Activated CD4-positive, alpha-beta memory T cell treated with anti-CD3 and anti-CD28 coated beads, Interleukin-2, amount 10 ng/mL, durations not matched to agents 7 days and 5 days (primary cell): ENCODE data around the gene SEPTIN5. TPM values are rescaled to one million over a fixed set of nuclear protein-coding genes. Genes with fewer than 3 reads are reported as not detected.

Experiments used
- CTCF ChIA-PET: fragments of 350-600 bp; sonication (Branson Sonifier 250); formaldehyde crosslinking; loops from one replicate; lab custom pipeline; 2021; ENCODE audit warnings: antibody characterized with exemption, inconsistent platforms; lab: Charles Lee
- POLR2A ChIA-PET: fragments of 350-600 bp; sonication (Branson Sonifier 250); formaldehyde crosslinking; loops from one replicate; lab custom pipeline; 2021; ENCODE audit warnings: antibody characterized with exemption; lab: Charles Lee
- DNase-seq: peaks from one replicate; pipeline ENCODE4 v3.0.0-alpha.2; 2020
- H3K27ac Mint-ChIP-seq: one replicate; pipeline ENCODE4 v1.8.0; 2021; ENCODE audit warnings: mild to moderate bottlenecking, mixed read lengths
- H3K27me3 Mint-ChIP-seq: one replicate; pipeline ENCODE4 v1.8.0; 2021; ENCODE audit warnings: mixed read lengths
- H3K36me3 Mint-ChIP-seq: one replicate; pipeline ENCODE4 v1.8.0; 2021; ENCODE audit warnings: low read depth, mixed read lengths
- H3K4me1 Mint-ChIP-seq: one replicate; pipeline ENCODE4 v1.8.0; 2021; ENCODE audit warnings: mixed read lengths
- H3K4me3 Mint-ChIP-seq: one replicate; pipeline ENCODE4 v1.8.0; 2021; ENCODE audit warnings: mild to moderate bottlenecking, mixed read lengths
- H3K9me3 Mint-ChIP-seq: one replicate; pipeline ENCODE4 v1.8.0; 2021; ENCODE audit warnings: mixed read lengths
- total RNA-seq, 2 experiments: library from RNA; stranded (reverse); gene quantifications; one replicate each; pipeline ENCODE4 v1.2.3, GENCODE V29; 2021

SEPTIN5 gene
- total RNA-seq, 2 experiments from 2014 or later, result not detected

GRCh38 chr22:19739911-19740449 lies 25.7 kb downstream of the SEPTIN5 start:
- CTCF ChIA-PET, result no interaction called here

GRCh38 chr22:19740586-19740985 lies 26.3 kb downstream of the SEPTIN5 start:
- CTCF ChIA-PET, result no interaction called here
- Mint-ChIP-seq H3K36me3 (no peaks in the 10 kb centered on the region), H3K4me1 (no peaks in the 10 kb centered on the region), H3K27ac (no peak overlapping the region), H3K27me3 (no peaks in the 10 kb centered on the region), H3K4me3 (no peak overlapping the region), H3K9me3 (no peaks in the 10 kb centered on the region)
- POLR2A ChIA-PET, result no interaction called here
- DNase-seq, result no peak

More at GRCh38 chr22:19739911-19740449, 25.7 kb downstream of the SEPTIN5 start:
- DNase-seq, result no peak
- Mint-ChIP-seq H3K27ac (no peak overlapping the region), H3K4me1 (no peaks in the 10 kb centered on the region), H3K27me3 (no peaks in the 10 kb centered on the region), H3K4me3 (no peak overlapping the region), H3K36me3 (no peaks in the 10 kb centered on the region), H3K9me3 (no peaks in the 10 kb centered on the region)
- POLR2A ChIA-PET, result no interaction called here

- no peaks in the 10 kb centered on the region for H3K27me3 Mint-ChIP-seq
- H3K36me3 Mint-ChIP-seq, result no peaks in the 10 kb centered on the region
- no peaks in the 10 kb centered on the region for H3K4me1 Mint-ChIP-seq
- H3K27ac Mint-ChIP-seq, result no peak overlapping the region
- CTCF ChIA-PET, result no interaction called here
- H3K9me3 Mint-ChIP-seq, result no peaks in the 10 kb centered on the region
- H3K4me3 Mint-ChIP-seq, result no peak overlapping the region
- DNase-seq, result no peak
- POLR2A ChIA-PET, result no interaction called here
Observed at GRCh38 chr22:19741053-19741452, 26.8 kb downstream of the SEPTIN5 start.

GRCh38 chr22:19742160-19743066 lies 28.1 kb downstream of the SEPTIN5 start:
- CTCF ChIA-PET, result interaction anchor here (0.5 to 1.4 kb wide), 2 partner anchors 11 to 378 kb away, joined by 3 to 6 read pairs; no protein-coding TSS in a partner anchor
- H3K27ac Mint-ChIP-seq, result no peak overlapping the region
- no peaks in the 10 kb centered on the region for H3K9me3 Mint-ChIP-seq
- no peaks in the 10 kb centered on the region for H3K36me3 Mint-ChIP-seq
- no peak overlapping the region for H3K4me3 Mint-ChIP-seq
- no peaks in the 10 kb centered on the region for H3K4me1 Mint-ChIP-seq
- POLR2A ChIA-PET, result no interaction called here
- no peak for DNase-seq
- no peaks in the 10 kb centered on the region for H3K27me3 Mint-ChIP-seq

GRCh38 chr22:19743081-19743480 lies 28.8 kb downstream of the SEPTIN5 start:
- ChIA-PET CTCF (no interaction called here), POLR2A (no interaction called here)
- H3K4me1 Mint-ChIP-seq, result no peaks in the 10 kb centered on the region

GRCh38 chr22:19743651-19744050 lies 29.3 kb downstream of the SEPTIN5 start:
- CTCF ChIA-PET, result no interaction called here
- Mint-ChIP-seq H3K4me3 (no peak overlapping the region), H3K36me3 (no peaks in the 10 kb centered on the region), H3K27me3 (no peaks in the 10 kb centered on the region), H3K4me1 (no peaks in the 10 kb centered on the region), H3K9me3 (no peaks in the 10 kb centered on the region), H3K27ac (no peak overlapping the region)
- DNase-seq, result no peak
- POLR2A ChIA-PET, result no interaction called here

More at GRCh38 chr22:19743081-19743480, 28.8 kb downstream of the SEPTIN5 start:
- Mint-ChIP-seq H3K27me3 (no peaks in the 10 kb centered on the region), H3K4me3 (no peak overlapping the region), H3K36me3 (no peaks in the 10 kb centered on the region), H3K9me3 (no peaks in the 10 kb centered on the region), H3K27ac (no peak overlapping the region)
- no peak for DNase-seq

GRCh38 chr22:19744350-19745006 lies 30.2 kb downstream of the SEPTIN5 start:
- Mint-ChIP-seq H3K27me3 (peaks cover 2% of the 10 kb centered on the region), H3K36me3 (no peaks in the 10 kb centered on the region), H3K4me1 (no peaks in the 10 kb centered on the region), H3K4me3 (no peak overlapping the region), H3K9me3 (no peaks in the 10 kb centered on the region), H3K27ac (no peak overlapping the region)
- ChIA-PET POLR2A (interaction anchor here (0.8 kb wide), 1 partner anchor 13 kb away, joined by 3 read pairs; no protein-coding TSS in a partner anchor), CTCF (no interaction called here)
- DNase-seq, result no peak

- ChIA-PET POLR2A (interaction anchor here (0.8 to 0.9 kb wide), 2 partner anchors 12 to 146 kb away, joined by 3 to 5 read pairs; no protein-coding TSS in a partner anchor), CTCF (interaction anchor here (1.2 kb wide), 1 partner anchor 15 kb away, joined by 3 read pairs; no protein-coding TSS in a partner anchor)
- DNase-seq, result no peak
- H3K4me3 Mint-ChIP-seq, result no peak overlapping the region
- H3K27me3 Mint-ChIP-seq, result peaks cover 2% of the 10 kb centered on the region
- H3K4me1 Mint-ChIP-seq, result no peaks in the 10 kb centered on the region
- H3K27ac Mint-ChIP-seq, result no peak overlapping the region
- no peaks in the 10 kb centered on the region for H3K9me3 Mint-ChIP-seq
- H3K36me3 Mint-ChIP-seq, result no peaks in the 10 kb centered on the region
Observed at GRCh38 chr22:19745155-19746101, 31.1 kb downstream of the SEPTIN5 start.

GRCh38 chr22:19746726-19747125 lies 32.4 kb downstream of the SEPTIN5 start:
- CTCF ChIA-PET, result interaction anchor here (0.6 kb wide), 1 partner anchor 120 kb away, joined by 3 read pairs; no protein-coding TSS in a partner anchor
- Mint-ChIP-seq H3K36me3 (no peaks in the 10 kb centered on the region), H3K27ac (no peak overlapping the region), H3K27me3 (peaks cover 2% of the 10 kb centered on the region), H3K4me3 (no peak overlapping the region), H3K4me1 (no peaks in the 10 kb centered on the region), H3K9me3 (no peaks in the 10 kb centered on the region)
- POLR2A ChIA-PET, result no interaction called here
- DNase-seq, result no peak

- H3K4me1 Mint-ChIP-seq, result no peaks in the 10 kb centered on the region
- POLR2A ChIA-PET, result no interaction called here
Observed at GRCh38 chr22:19747551-19747950, 33.2 kb downstream of the SEPTIN5 start.

GRCh38 chr22:19748139-19748538 lies 33.8 kb downstream of the SEPTIN5 start:
- H3K27me3 Mint-ChIP-seq, result peaks cover 5% of the 10 kb centered on the region
- no peaks in the 10 kb centered on the region for H3K4me1 Mint-ChIP-seq
- no peaks in the 10 kb centered on the region for H3K36me3 Mint-ChIP-seq
- no peak overlapping the region for H3K4me3 Mint-ChIP-seq
- H3K9me3 Mint-ChIP-seq, result no peaks in the 10 kb centered on the region
- H3K27ac Mint-ChIP-seq, result no peak overlapping the region
- no peak for DNase-seq
- CTCF ChIA-PET, result no interaction called here
- POLR2A ChIA-PET, result no interaction called here

More at GRCh38 chr22:19747551-19747950, 33.2 kb downstream of the SEPTIN5 start:
- CTCF ChIA-PET, result no interaction called here
- peaks cover 2% of the 10 kb centered on the region for H3K27me3 Mint-ChIP-seq
- no peak for DNase-seq
- no peak overlapping the region for H3K27ac Mint-ChIP-seq
- no peaks in the 10 kb centered on the region for H3K9me3 Mint-ChIP-seq
- H3K4me3 Mint-ChIP-seq, result no peak overlapping the region
- H3K36me3 Mint-ChIP-seq, result no peaks in the 10 kb centered on the region

- no peaks in the 10 kb centered on the region for H3K4me1 Mint-ChIP-seq
Observed at GRCh38 chr22:19748991-19749664, 34.8 kb downstream of the SEPTIN5 start.

More at GRCh38 chr22:19748991-19749664, 34.8 kb downstream of the SEPTIN5 start:
- no peak overlapping the region for H3K27ac Mint-ChIP-seq
- no peaks in the 10 kb centered on the region for H3K9me3 Mint-ChIP-seq
- ChIA-PET POLR2A (no interaction called here), CTCF (interaction anchor here (1.3 kb wide), 1 partner anchor 161 kb away, joined by 3 read pairs; no protein-coding TSS in a partner anchor)
- no peak overlapping the region for H3K4me3 Mint-ChIP-seq
- no peaks in the 10 kb centered on the region for H3K36me3 Mint-ChIP-seq
- H3K27me3 Mint-ChIP-seq, result peaks cover 11% of the 10 kb centered on the region
- DNase-seq, result no peak
